K562 (cell line): Measurements from ENCODE around the gene UNKL. TPM values are rescaled to one million over a fixed set of nuclear protein-coding genes. Genes with fewer than 3 reads are reported as not detected.

ENCODE experiments used
- ATAC-seq: fragments of 200-7000 bp; cut with Tn5 transposase; 3 replicates; pipeline ENCODE4 v1.9.1; 2020; ENCODE audit warnings: moderate library complexity
- BruUV-seq: library from RNA; stranded (reverse); fragments of 400-500 nt; replicated peaks from 2 replicates; lab custom pipeline; 2021; lab: Mats Ljungman, UMichigan
- CTCF ChIA-PET: fragments of 300-600 bp; formaldehyde crosslinking; extraction: SDS; loops from one replicate; lab custom pipeline; 2021; ENCODE audit warnings: low intra/inter-chr PET ratio; lab: Yijun Ruan, JAX
- POLR2A ChIA-PET: fragments of 300-600, 350-650 bp; sonication (Branson Sonifier 250); formaldehyde crosslinking; extraction: SDS; loops from one replicate; lab custom pipeline; 2021; ENCODE audit warnings: antibody characterized with exemption, inconsistent platforms; lab: Yijun Ruan, JAX
- DNase-seq, 4 experiments: peaks; one replicate each; pipeline versions ENCODE4 v3.0.0 to v3.0.0-alpha.2; 2011 to 2018; ENCODE audit warnings: low spot score in 3 of 4, mixed read lengths in 3 of 4; ENCODE audit errors: extremely low read depth in 1 of 4
- FAIRE-seq: peaks from 2 replicates; lab custom pipeline; 2011; peaks lifted over from hg19 to GRCh38; lab: Jason Lieb, UNC
- H2AFZ ChIP-seq: 2 replicates; pipeline ENCODE4 v1.6.0; 2011; ENCODE audit warnings: low read depth, low read length, control low read depth, inconsistent platforms
- H3K27ac ChIP-seq: fragments of 200-600 bp; 3 replicates; pipeline ENCODE4 v1.8.0; 2011; ENCODE audit warnings: low read depth, mild to moderate bottlenecking, control low read depth, inconsistent platforms, low read length, moderate library complexity, mixed read lengths; ENCODE audit errors: extremely low read depth
- H3K27me3 ChIP-seq, 2 experiments: fragments of 300-600 bp in 1 of 2; 2 replicates in 1 of 2; 3 replicates in 1 of 2; pipeline versions ENCODE4 v1.6.0 to v1.8.0; 2011; ENCODE audit warnings: inconsistent platforms in 2 of 2, low read length in 2 of 2, mild to moderate bottlenecking in 1 of 2, mixed read lengths in 1 of 2, moderate library complexity in 1 of 2; ENCODE audit not compliant: control insufficient read depth in 2 of 2, insufficient read depth in 2 of 2
- H3K36me3 ChIP-seq: fragments of 300-600 bp; 3 replicates; pipeline ENCODE4 v1.8.0; 2011; ENCODE audit warnings: mild to moderate bottlenecking, low read length, inconsistent platforms; ENCODE audit not compliant: control insufficient read depth, insufficient read depth
- H3K4me1 ChIP-seq, 2 experiments: fragments of 200-600 bp in 1 of 2; replicated peaks in 1 of 2; 2 replicates in 1 of 2; 3 replicates in 1 of 2; pipeline versions ENCODE4 v1.5.1 to v1.8.0; 2011; ENCODE audit warnings: inconsistent platforms in 2 of 2, low read length in 2 of 2, mild to moderate bottlenecking in 1 of 2, mixed read lengths in 1 of 2, moderate library complexity in 1 of 2; ENCODE audit not compliant: control insufficient read depth in 2 of 2, insufficient read depth in 2 of 2
- H3K4me2 ChIP-seq: 2 replicates; pipeline ENCODE4 v1.6.1; 2011; ENCODE audit warnings: low read length, control low read depth, inconsistent platforms, mixed read lengths; ENCODE audit not compliant: insufficient read depth
- H3K4me3 ChIP-seq: fragments of 200-600 bp; sonication (generic), shearing (Covaris generic); 2 replicates; pipeline ENCODE4 v1.5.1; 2016; ENCODE audit warnings: control low read depth, inconsistent platforms
- H3K79me2 ChIP-seq: fragments of 200-600 bp; 3 replicates; pipeline ENCODE4 v1.8.0; 2011; ENCODE audit warnings: low read length, inconsistent platforms; ENCODE audit not compliant: control insufficient read depth, insufficient read depth
- H3K9ac ChIP-seq, 2 experiments: 2 replicates each; pipeline versions ENCODE4 v1.6.0 to v1.6.1; 2011; ENCODE audit warnings: low read depth in 2 of 2, low read length in 2 of 2, control low read depth in 1 of 2, inconsistent platforms in 1 of 2, mild to moderate bottlenecking in 1 of 2, mixed read lengths in 1 of 2; ENCODE audit not compliant: insufficient read depth in 1 of 2
- H3K9me1 ChIP-seq: one replicate; pipeline ENCODE4 v1.6.0; 2011; ENCODE audit warnings: inconsistent platforms, mild to moderate bottlenecking, low read length, moderate library complexity; ENCODE audit not compliant: control insufficient read depth, insufficient read depth
- H3K9me3 ChIP-seq: replicated peaks from 2 replicates; pipeline ENCODE4 v1.5.1; 2011; ENCODE audit warnings: low read depth, low read length, inconsistent platforms; ENCODE audit not compliant: control insufficient read depth, insufficient read depth
- H4K20me1 ChIP-seq: replicated peaks from 2 replicates; pipeline ENCODE4 v1.6.1; 2011; ENCODE audit warnings: low read length, inconsistent platforms, mixed read lengths; ENCODE audit not compliant: control insufficient read depth, insufficient read depth
- ARHGAP35 ChIP-seq: fragments of 450-650 bp; IDR thresholded peaks from 2 replicates; pipeline ENCODE4 v1.6.1; 2018; ENCODE audit not compliant: partially characterized antibody
- BHLHE40 ChIP-seq: IDR thresholded peaks from 2 replicates; pipeline ENCODE4 v1.6.1; 2011; ENCODE audit warnings: low read length, improper control_type of control experiment
- CCNT2 ChIP-seq: IDR thresholded peaks from 2 replicates; pipeline ENCODE4 v1.6.1; 2011; ENCODE audit warnings: borderline replicate concordance, low read depth, mild to moderate bottlenecking, moderate library complexity, mixed read lengths, low read length; ENCODE audit not compliant: insufficient read length; ENCODE audit errors: extremely low read depth
- HMGN3 ChIP-seq: IDR thresholded peaks from 2 replicates; pipeline ENCODE4 v1.6.1; 2011; ENCODE audit warnings: borderline replicate concordance, low read depth, mild to moderate bottlenecking, mixed read lengths, low read length; ENCODE audit not compliant: insufficient read length; ENCODE audit errors: extremely low read depth
- NCOA2 ChIP-seq, 2 experiments: fragments of 450-650 bp; IDR thresholded peaks; 2 replicates each; pipeline ENCODE4 v1.6.1; 2018; ENCODE audit warnings: mild to moderate bottlenecking in 2 of 2, moderate library complexity in 1 of 2; ENCODE audit not compliant: partially characterized antibody in 2 of 2
- POLR2G ChIP-seq: fragments of 200-400 bp; formaldehyde crosslinking; IDR thresholded peaks from 2 replicates; pipeline ENCODE4 v1.6.1; 2017; ENCODE audit warnings: low read depth, mild to moderate bottlenecking, antibody characterized with exemption, low read length, moderate library complexity
- TEAD2 ChIP-seq: fragments of 450-650 bp; IDR thresholded peaks from 2 replicates; pipeline ENCODE4 v1.6.1; 2016; ENCODE audit warnings: missing genetic modification characterization, control low read depth, missing compliant biosample characterization
- WHSC1 ChIP-seq: IDR thresholded peaks from one replicate; pipeline ENCODE4 v1.6.1; 2012; ENCODE audit warnings: low read length, control low read depth, inconsistent platforms
- ZNF12 ChIP-seq: sonication (generic); formaldehyde crosslinking; IDR thresholded peaks from 2 replicates; pipeline ENCODE4 v1.4.0; 2020; ENCODE audit warnings: mild to moderate bottlenecking, missing genetic modification reagents
- ZNF253 ChIP-seq: fragments of 250-450 bp; sonication (Bioruptor Pico); conservative IDR thresholded peaks from 2 replicates; pipeline ENCODE4 v1.6.1; 2021; ENCODE audit warnings: mild to moderate bottlenecking
- ZNF263 ChIP-seq: sonication (generic); formaldehyde crosslinking; IDR thresholded peaks from 2 replicates; pipeline ENCODE4 v1.8.0; 2022; ENCODE audit warnings: mild to moderate bottlenecking, missing genetic modification reagents, borderline replicate concordance
- ZNF696 ChIP-seq: fragments of 250-450 bp; sonication (Bioruptor Pico); conservative IDR thresholded peaks from 2 replicates; pipeline ENCODE4 v1.4.0; 2020; ENCODE audit warnings: mild to moderate bottlenecking, moderate library complexity
- WGBS: fragments of 100-300 bp; shearing (Covaris generic); methylation state at CpG from one replicate; pipeline ENCODE4 v1.1.6; 2016; ENCODE audit warnings: low coverage, mixed read lengths; ENCODE audit not compliant: insufficient coverage; ENCODE audit errors: missing lambda C conversion rate; 5-methylcytosine and 5-hydroxymethylcytosine counted together
- in situ Hi-C: fragments of 300-500 bp; cut with MboI; formaldehyde crosslinking; loops from 4 replicates; pipeline ENCODE4 v1.15.0; 2018; ENCODE audit warnings: inconsistent platforms, mixed read lengths
- intact Hi-C: fragments of 100-400 bp; cut with micrococcal nuclease; formaldehyde crosslinking; loops from 2 replicates; pipeline ENCODE4 v1.14.2; 2022
- polyA plus RNA-seq, 8 experiments: library from polyadenylated mRNA; depleted of rRNA in 4 of 8; stranded (reverse) in 5 of 8; unstranded in 3 of 8; fragments of >200 nt; fragmentation: Nextera tagmentation in 2 of 8; fragmentation: Illumina TruSeq in 1 of 8; extraction: Ambion mirVana in 2 of 8; extraction: Trizol in 1 of 8; gene quantifications; 2 replicates each; pipeline versions ENCODE4 v1.2.1 to v1.2.3, GENCODE V29; 2011 to 2014; ENCODE audit warnings: inconsistent platforms in 1 of 8, missing spikeins in 1 of 8
- total RNA-seq, 7 experiments: library from RNA; depleted of rRNA in 6 of 7; stranded (reverse); fragments of >200 nt in 6 of 7; fragmentation: Illumina TruSeq in 2 of 7; extraction: Trizol in 2 of 7; gene quantifications; 2 replicates each; pipeline versions ENCODE4 v1.2.1 to v1.2.3, GENCODE V29; 2011 to 2021; ENCODE audit warnings: low replicate concordance in 1 of 7
- TF ChIP-seq, protein P1 (sequence below): sonication (generic); formaldehyde crosslinking; IDR thresholded peaks from 2 replicates; pipeline ENCODE4 v1.4.0; 2020; ENCODE audit warnings: mild to moderate bottlenecking, missing genetic modification reagents
- TF ChIP-seq, protein P2 (sequence below), 3 experiments: IDR thresholded peaks in 2 of 3; conservative IDR thresholded peaks in 1 of 3; 2 replicates each; pipeline ENCODE4 v1.5.1; 2011 to 2012; ENCODE audit warnings: low read length in 3 of 3, mild to moderate bottlenecking in 3 of 3, control low read depth in 2 of 3, improper control_type of control experiment in 1 of 3, inconsistent platforms in 1 of 3, low read depth in 1 of 3, mixed read lengths in 1 of 3, moderate library complexity in 1 of 3; ENCODE audit not compliant: insufficient read depth in 2 of 3

UNKL gene
- total and polyA plus RNA-seq, 9 of the 15 experiments (the other 6 are each of a cell fraction or from before 2014, with no cell fraction given) = 0.37 to 30.2 (median 5.1) TPM

GRCh38 chr16:1449201-1449788, 34.8 kb upstream of the UNKL start:
- H3K9ac ChIP-seq = peak overlapping the region in 1 of 2 experiments; percentile 45; a peak in 1 of 4 replicates
- ATAC-seq = no peak
- in situ Hi-C loops = no loop called here
- CTCF ChIA-PET = no interaction called here
- no peaks in the 10 kb centered on the region for H4K20me1 ChIP-seq
- H3K9me1 ChIP-seq = peaks cover 2% of the 10 kb centered on the region
- FAIRE-seq = no peak
- intact Hi-C loops = no loop called here
- POLR2A ChIA-PET = no interaction called here
- H3K9me3 ChIP-seq = no peaks in the 10 kb centered on the region
- H3K36me3 ChIP-seq = peaks cover 76% of the 10 kb centered on the region; the same call in 2 of the 3 replicates
- H3K79me2 ChIP-seq = no peaks in the 10 kb centered on the region
- 95% methylated on average over 21 of the region's 25 CpGs for WGBS
- no peaks in the 10 kb centered on the region for H3K27me3 ChIP-seq
- DNase-seq = no peak
- no TSS peak for BruUV-seq
- peaks cover 0 to 40% of the 10 kb centered on the region in 2 experiments; a peak in 2 of 5 replicates for H3K4me1 ChIP-seq
- H3K27ac ChIP-seq = no peak overlapping the region
- H2AFZ ChIP-seq = no peak overlapping the region
- no peak for TF ChIP-seq HMGN3
- TF ChIP-seq, protein P1, sequence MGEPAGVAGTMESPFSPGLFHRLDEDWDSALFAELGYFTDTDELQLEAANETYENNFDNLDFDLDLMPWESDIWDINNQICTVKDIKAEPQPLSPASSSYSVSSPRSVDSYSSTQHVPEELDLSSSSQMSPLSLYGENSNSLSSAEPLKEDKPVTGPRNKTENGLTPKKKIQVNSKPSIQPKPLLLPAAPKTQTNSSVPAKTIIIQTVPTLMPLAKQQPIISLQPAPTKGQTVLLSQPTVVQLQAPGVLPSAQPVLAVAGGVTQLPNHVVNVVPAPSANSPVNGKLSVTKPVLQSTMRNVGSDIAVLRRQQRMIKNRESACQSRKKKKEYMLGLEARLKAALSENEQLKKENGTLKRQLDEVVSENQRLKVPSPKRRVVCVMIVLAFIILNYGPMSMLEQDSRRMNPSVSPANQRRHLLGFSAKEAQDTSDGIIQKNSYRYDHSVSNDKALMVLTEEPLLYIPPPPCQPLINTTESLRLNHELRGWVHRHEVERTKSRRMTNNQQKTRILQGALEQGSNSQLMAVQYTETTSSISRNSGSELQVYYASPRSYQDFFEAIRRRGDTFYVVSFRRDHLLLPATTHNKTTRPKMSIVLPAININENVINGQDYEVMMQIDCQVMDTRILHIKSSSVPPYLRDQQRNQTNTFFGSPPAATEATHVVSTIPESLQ (CRISPR knock-in tag) = no peak
- TF ChIP-seq ZNF12 (CRISPR knock-in tag) = no peak
- no peak for TF ChIP-seq CCNT2
- no peak for TF ChIP-seq ARHGAP35
- TF ChIP-seq, protein P2, sequence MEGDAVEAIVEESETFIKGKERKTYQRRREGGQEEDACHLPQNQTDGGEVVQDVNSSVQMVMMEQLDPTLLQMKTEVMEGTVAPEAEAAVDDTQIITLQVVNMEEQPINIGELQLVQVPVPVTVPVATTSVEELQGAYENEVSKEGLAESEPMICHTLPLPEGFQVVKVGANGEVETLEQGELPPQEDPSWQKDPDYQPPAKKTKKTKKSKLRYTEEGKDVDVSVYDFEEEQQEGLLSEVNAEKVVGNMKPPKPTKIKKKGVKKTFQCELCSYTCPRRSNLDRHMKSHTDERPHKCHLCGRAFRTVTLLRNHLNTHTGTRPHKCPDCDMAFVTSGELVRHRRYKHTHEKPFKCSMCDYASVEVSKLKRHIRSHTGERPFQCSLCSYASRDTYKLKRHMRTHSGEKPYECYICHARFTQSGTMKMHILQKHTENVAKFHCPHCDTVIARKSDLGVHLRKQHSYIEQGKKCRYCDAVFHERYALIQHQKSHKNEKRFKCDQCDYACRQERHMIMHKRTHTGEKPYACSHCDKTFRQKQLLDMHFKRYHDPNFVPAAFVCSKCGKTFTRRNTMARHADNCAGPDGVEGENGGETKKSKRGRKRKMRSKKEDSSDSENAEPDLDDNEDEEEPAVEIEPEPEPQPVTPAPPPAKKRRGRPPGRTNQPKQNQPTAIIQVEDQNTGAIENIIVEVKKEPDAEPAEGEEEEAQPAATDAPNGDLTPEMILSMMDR (IDR thresholded peaks at IDR 0.05 in 2 of 3, conservative IDR thresholded peaks at IDR 0.05 in 1 of 3; ENCODE audit: insufficient read depth in 2 of 3, low read depth in 1 of 3, low read length in 3 of 3) = no peak
- TF ChIP-seq WHSC1 = no peak
- no peak for TF ChIP-seq TEAD2 (tag)
- TF ChIP-seq ZNF263 (CRISPR knock-in tag) = peak; percentile 52; the same call in 1 of the 2 replicates
- TF ChIP-seq ZNF253 (CRISPR knock-in tag) = no peak
- no peak for TF ChIP-seq ZNF696 (CRISPR knock-in tag)
- TF ChIP-seq BHLHE40 = no peak
- no peak for TF ChIP-seq NCOA2 (IDR thresholded peaks at IDR 0.05; ENCODE audit: partially characterized antibody in 2 of 2)
- TF ChIP-seq POLR2G = peak; percentile 27; the same call in 1 of the 2 replicates
- TF ChIP-seq, all 486 proteins: peak for 2
- Histone ChIP-seq H3K4me3 (no peak overlapping the region), H3K4me2 (no peak overlapping the region)
